NCI-H82 treated with DMSO at 0.1 percent for 48 hours (cell line): ENCODE data around the gene CACNA1A.
"Not testable (repeated sequence)": the region's sequence is repeated elsewhere in the genome, so short reads cannot be mapped to it uniquely, and the experiment has no call there.

Experiments used
- DNase-seq: peaks from one replicate; lab custom pipeline; 2025; ENCODE audit not compliant: unreplicated experiment; lab: John Stamatoyannopoulos, UW

The CACNA1A gene

GRCh38 chr19:13207846-13208671, 298.2 kb downstream of the CACNA1A start:
- no peak for DNase-seq

GRCh38 chr19:13207237-13207845, 298.9 kb downstream of the CACNA1A start:
- no peak for DNase-seq

- DNase-seq = no peak
Measured at GRCh38 chr19:13206587-13206986, 299.7 kb downstream of the CACNA1A start.

- DNase-seq = not testable (repeated sequence)
Measured at GRCh38 chr19:13202112-13202511, 304.2 kb downstream of the CACNA1A start.

- DNase-seq = no peak
Measured at GRCh38 chr19:13198634-13199033, 307.6 kb downstream of the CACNA1A start.

GRCh38 chr19:13195678-13196077, 310.6 kb downstream of the CACNA1A start:
- DNase-seq = peak; percentile 52

GRCh38 chr19:13190781-13191540, 315.3 kb downstream of the CACNA1A start:
- DNase-seq = no peak

- DNase-seq = no peak
Measured at GRCh38 chr19:13189600-13189999, 316.7 kb downstream of the CACNA1A start.

GRCh38 chr19:13187419-13187818, 318.9 kb downstream of the CACNA1A start:
- DNase-seq = no peak

- not testable (repeated sequence) for DNase-seq
Measured at GRCh38 chr19:13186688-13187087, 319.6 kb downstream of the CACNA1A start.

- not testable (repeated sequence) for DNase-seq
Measured at GRCh38 chr19:13185763-13186657, 320.3 kb downstream of the CACNA1A start.

GRCh38 chr19:13184926-13185325, 321.4 kb downstream of the CACNA1A start:
- not testable (repeated sequence) for DNase-seq

GRCh38 chr19:13181747-13182388, 324.4 kb downstream of the CACNA1A start:
- DNase-seq = no peak

- not testable (repeated sequence) for DNase-seq
Measured at GRCh38 chr19:13178291-13178690, 328.0 kb downstream of the CACNA1A start.

GRCh38 chr19:13177584-13177983, 328.7 kb downstream of the CACNA1A start:
- not testable (repeated sequence) for DNase-seq

GRCh38 chr19:13176345-13176744, 329.9 kb downstream of the CACNA1A start:
- no peak for DNase-seq

GRCh38 chr19:13173139-13173737, 333.0 kb downstream of the CACNA1A start:
- DNase-seq = no peak

- no peak for DNase-seq
Measured at GRCh38 chr19:13172346-13173138, 333.7 kb downstream of the CACNA1A start.

GRCh38 chr19:13171146-13171545, 335.1 kb downstream of the CACNA1A start:
- no peak for DNase-seq
